Measurements from ENCODE around the gene SMC1B.
A peak's percentile ranks its signal among the peaks of the same experiment; 100 is the strongest.
"Not testable (repeated sequence)": the region's sequence is repeated elsewhere in the genome, so short reads cannot be mapped to it uniquely, and the experiment has no call there.

SMC1B gene

DNA sequence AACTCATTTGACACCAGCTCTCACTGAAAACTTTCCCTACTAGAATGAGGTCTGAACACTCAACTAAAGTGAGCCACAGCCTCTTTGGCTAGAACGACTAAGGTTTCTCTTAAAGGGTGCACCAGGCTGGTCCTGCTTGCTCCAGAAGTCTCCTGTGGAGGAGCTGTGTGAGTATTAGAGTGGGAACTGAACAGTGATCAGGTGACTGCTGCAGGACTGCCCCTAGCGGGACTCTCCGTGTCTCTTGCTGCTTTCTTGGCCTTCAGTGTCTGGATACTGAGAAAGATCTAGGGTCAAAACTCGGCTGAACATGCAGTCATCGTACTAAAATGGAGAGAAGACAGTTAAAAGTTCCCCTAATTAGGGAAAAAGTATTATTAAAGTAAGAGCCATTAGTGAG is 69.1 kb downstream of the SMC1B start:
- DNase-seq: peak; percentile 11

DNA sequence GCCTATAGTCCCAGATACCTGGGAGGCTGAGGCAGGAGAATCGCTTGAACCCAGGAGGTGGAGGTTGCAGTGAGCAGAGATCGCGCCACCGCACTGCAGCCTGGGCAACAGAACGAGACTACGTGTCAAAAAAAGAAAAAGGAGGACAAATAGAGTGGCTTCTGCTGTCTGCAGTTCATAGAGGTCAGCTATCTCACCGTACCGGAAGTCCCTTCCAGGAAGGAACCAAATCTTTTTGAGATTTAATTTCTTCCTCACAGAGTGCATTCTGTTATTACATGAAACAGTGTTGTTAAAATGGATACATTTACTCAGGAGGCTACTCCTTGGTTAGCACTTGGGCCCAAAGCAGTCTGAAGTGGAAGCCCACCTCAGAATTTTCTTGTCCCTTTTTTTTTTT is 70.3 kb downstream of the SMC1B start:
- DNase-seq: no peak

DNA sequence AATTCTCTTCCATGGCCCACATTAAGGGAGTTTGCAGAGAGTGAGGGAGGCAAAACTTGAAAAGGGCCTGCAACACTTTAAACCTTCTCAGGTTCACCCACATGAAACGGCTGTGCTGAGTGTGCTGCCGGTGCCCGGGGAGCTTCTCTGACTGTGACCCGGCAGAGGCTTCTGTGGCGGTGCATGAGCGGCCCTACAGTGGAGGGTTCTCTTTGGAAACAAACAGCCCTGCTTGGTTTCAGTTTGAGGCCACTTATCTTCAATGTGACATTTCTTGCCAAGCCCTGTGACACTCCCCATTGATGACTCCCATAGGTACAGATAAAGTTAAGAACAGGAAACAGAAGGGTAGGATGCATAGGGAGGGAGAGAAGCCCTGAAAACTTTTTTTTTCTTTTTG is 71.9 kb downstream of the SMC1B start:
- DNase-seq: no peak

DNA sequence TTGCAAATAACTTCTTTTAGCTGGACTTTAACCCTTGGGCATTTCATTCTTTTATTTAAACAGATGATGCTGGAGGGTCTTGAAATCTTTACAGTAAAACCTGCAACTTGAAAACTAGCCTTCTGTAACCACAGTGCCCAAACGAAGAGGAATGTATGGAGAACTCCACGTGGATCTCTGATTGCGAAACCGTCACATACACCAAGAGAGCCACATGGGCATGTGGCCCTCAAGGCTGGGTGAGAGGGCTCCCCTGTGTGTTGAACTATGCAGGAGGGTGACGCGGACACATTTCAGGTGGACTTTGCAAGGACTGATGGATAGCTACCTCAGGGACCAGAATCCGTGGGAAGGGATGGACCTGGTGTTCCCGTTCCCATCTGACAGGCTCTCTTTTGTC is 73.1 kb downstream of the SMC1B start:
- no peak for DNase-seq

DNA sequence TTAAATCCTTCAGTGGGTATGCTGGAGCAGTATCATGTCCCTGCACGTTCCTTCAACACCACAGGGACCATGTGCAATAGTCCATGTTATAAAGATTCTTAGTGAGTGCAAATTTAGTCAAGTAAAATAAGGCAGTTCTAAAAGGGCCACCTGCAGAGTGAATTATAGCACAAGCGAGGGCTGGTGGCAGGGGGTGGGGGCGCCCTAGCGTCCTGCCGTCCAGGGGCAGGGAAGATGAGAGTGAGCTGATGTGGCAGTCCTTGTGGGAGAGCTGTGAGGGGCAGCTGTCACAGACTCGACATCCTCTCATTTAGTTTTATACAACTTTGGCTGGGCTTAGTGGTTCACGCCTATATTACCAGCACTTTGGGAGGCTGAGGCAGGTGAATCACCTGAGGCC is 74.6 kb downstream of the SMC1B start:
- no peak for DNase-seq

DNA sequence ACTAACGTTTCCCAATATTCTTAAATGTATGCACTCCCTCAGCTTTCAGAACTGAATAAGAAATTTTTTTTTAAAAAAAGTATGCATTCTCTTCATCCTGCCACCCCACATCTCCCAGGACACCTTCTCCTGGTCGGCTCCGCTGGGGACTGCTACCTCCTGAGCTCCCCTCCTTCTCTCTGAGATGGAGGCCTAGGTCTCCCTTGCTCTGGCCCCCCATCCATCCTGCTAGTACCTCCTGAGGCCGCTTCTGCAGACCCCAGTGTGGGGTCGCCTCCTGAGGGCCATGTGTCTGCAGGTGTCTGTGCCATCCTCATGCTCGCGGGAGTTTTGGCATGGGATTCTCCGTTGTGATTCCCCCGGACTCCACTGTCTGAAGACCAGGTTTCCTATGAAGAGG is 75.9 kb downstream of the SMC1B start:
- no peak for DNase-seq

DNA sequence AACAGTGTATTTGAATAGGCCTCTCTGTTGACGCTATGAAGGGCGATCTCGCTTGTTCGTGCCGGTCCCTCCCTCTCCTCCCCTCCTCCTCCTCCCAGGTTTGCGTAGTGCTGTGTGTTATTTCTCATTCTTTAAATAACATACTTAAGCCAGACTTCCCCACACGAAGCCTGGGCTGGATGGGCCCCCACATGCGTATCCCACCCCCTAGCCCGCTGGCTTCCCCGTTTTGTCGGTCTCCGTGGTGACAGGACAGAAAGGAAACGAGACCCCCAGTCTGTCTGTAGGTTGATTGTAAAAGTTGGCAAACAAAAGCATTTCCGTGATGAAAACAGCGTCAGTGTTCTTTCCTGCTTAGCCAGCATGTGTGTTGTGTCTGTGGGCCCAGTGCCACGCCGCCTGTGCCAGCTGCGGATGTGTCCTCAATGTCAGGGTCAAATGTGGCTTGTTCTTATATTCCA is 76.4 kb downstream of the SMC1B start:
- peak; percentile 37 for DNase-seq

DNA sequence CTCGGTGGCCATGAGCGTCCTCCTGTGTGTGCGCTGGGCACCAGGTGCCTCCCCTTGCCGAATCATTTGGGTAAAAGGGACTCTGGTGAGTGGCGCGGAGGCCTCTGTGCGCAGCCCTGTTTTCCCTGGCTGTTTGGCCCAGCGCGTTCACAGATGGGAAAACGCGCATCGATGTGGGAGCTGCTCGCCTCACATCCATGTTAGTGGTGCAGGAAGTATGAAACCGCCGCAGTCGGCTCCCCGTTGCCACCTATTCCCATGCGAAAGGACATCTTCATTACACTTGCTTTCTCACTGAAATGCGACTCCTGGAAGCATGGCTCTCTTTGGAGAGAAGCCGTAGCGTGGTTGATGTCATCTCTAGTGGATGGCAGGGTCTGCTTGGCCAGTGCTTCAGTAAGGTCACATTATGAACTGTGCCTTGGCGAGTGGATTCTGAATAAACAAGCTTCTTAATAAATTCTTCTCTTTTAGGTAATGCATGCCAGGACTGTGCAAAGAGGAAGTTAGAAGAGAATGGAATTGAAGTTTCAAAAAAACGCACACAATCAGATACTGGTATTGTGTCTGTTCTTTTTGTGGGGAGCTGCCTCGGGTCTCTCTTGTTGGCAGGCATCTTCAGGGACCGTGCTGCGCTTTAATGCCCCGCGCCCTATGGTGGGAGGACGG is 77.4 kb downstream of the SMC1B start:
- DNase-seq: no peak

DNA sequence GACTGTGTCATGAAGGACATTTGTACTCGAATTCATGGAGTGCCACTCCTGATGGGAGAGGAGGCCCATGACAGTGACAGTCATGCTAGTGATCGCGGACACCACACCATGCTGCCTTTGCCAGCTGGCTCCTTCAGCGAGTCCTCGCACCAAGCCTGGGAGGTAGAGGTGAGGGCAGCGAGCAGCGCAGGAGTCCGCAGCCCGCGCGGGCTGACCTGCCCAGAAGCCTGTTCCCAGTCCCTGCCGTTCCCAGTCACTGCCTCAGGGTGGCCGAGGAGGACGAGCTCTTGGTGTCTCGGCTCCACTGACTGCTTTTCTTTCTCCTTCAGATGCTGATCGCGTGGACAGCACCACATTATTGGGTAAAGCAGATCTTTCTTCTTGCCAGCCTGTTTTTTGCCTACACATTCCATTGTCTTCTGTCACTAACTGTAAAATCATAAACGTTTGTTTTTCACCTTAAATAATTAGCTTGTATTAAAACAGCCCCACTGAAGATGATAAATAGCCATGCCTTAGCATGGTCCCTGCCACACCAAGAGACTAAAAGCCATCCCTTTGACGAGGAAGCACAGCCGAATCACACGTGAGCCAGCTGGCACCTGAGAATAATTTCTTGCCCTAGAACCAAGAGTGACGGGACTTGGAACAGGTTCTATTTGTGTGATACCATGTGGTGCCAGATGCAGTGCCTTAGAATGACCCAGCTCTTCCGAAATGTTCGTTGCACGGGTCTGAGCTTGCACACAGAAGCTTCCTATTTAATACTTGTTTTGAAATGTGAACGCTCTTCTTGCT is 78.2 kb downstream of the SMC1B start:
- DNase-seq: no peak

DNA sequence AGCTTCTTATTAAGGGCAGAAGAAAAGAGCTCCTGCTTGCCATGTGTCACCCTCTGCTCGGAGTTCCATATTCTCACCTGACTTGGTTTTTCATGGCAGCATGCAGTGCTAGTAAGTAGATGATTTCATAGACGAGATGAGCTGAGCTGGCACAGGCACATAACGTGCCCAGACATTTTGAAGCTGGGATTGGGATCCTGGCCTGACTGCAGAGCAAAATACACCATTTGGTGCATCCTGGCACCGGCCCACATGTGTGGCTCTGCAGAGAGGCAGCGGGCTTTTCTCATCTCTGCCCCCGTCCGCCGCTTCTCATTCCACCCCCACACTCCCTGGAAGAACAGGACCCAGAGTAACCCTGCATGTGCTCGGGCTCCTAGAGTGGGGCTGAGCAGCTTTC is 78.9 kb downstream of the SMC1B start:
- no peak for DNase-seq

DNA sequence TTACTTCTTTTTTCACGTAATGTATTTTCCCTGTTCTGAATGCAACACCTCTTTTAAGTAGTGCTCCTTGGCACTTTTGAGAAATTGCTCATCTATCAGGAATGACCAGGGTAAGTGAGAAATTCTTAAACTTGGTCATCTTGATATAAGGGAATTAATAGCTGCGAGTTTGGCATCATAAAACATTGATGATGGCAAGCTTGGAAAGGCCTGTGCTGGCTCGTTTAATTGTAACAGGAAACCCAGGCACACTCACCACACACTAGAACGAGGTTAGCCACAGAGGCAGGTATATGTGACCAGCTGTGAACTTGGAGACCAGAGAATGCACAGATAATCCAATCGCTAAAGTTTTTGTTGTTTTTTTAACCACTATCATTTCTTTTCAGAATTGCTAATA is 79.3 kb downstream of the SMC1B start:
- DNase-seq: no peak

DNA sequence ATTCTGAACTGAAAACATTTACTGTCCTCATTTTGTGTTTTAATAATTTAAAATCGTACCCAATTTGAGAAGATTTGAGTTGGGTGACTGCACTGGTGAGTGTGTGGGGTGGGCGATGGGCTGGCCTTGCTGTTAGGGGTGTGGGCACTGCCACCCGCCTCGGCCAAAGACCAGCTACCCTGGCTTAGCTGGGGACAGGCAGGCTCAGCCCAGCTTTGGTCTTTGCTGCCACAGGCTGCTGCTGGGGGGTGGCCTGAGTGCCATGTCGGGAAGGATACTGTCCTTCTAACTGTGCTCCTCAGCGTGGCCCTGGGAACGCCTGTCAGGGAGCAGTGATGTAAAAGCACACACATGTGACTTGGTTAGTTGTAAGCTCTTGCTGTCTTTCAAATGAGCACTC is 81.4 kb downstream of the SMC1B start:
- DNase-seq: no peak

DNA sequence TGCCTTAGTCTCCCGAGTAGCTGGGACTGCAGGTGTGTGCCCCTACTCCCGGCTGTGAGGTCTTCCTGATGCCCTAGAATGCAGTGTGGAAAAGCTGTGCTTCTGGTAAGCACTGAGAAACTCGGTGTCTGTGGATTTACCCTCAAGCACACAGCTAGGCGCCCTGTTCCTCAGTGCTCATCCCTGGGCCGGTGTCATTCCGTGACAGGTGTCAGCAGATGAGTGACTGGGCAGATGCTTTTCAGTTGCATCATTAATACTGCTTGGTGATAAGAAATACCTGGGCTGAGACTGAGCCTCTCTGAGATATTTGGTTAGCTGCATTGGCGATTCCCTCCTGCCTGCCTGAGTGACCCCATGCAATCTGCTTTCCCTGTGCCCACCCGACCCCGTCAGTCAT is 81.9 kb downstream of the SMC1B start:
- DNase-seq: no peak

DNA sequence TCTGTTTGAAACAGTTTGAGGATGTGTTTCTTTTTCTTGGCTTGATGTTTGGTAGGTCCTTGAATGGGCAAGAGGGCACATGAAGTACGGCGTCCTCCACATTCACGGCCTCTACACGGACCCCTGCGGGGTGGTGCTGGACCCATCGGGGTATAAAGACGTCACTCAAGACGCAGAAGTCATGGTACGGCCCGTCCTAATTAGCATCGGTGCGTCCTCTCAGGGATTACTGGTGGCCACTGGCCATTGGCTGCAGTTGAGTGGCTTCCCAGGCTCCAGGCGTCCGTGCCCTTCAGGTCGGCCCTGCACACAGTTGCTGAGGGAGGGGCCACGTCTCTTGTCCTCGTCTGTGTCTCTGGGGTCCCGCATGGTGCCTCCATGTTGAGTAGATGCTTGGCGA is 82.9 kb downstream of the SMC1B start:
- DNase-seq: no peak

DNA sequence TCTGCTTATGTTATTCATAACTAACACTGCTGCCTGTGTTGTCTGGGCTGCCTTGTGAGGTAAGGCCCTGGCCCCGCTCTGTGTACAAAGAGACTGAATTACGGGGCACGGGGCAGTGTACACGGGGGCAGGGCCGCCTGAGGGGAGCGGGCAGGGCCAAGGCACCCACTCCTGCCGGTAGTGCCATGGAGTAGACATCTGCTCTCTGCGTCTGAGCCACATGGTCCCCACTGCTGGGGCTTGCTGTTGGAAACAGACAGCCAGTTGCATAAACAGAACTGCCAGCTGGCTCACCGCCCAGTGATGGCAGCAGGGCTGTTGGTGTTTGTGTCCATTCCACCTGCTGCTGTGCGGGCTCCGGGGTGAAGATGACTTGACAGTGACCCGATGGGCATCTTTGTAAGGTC is 83.9 kb downstream of the SMC1B start:
- DNase-seq: peak; percentile 68

DNA sequence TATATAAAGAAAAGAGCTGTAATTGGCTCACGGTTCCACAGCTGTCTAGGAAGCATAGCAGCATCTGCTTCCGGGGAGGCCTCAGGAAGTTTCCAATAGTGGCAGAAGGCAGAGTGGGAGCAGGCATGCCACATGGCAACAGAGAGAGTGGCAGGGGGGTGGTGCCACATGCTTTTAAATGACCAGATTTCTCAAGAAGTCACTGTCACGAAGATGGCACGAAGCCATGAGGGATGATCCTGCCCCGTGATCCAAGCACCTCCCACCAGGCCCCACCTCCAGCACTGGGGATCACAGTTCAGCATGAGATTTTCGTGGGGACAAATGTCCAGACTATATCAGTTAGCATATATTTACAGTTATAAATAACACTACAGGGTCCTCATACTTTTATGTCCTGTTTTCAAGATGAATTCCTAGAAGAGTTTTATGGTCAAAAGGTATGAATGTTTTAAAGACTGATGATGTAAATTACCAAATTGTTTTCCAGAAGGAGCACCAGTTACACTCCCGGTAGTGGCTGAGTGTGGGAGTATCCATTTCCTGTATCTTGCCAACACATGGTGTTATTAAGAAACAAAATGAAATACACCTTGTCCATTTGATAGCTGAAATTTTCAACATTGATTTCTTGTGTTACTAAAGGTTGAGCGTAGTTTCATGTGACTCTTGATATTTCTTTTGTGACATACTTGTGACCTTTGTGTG is 84.4 kb downstream of the SMC1B start:
- DNase-seq: no peak

DNA sequence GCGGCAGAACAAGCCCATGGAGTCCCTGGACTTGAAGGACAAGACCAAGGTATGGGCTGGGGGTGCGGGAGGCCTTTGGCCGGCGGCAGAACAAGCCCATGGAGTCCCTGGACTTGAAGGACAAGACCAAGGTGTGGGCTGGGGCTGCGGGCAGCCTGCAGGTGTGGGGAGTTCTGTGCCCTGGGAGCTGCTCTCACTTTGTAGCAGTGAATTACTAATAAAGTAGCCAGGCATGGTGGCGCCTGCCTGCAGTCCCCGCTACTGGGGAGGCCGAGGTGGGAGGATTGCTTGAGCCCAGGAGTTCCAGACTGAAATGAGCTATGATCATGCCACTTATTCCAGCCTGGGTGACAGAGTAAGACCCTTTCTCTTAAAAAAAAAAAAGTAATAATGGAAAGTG is 85.1 kb downstream of the SMC1B start:
- not testable (repeated sequence) for DNase-seq

DNA sequence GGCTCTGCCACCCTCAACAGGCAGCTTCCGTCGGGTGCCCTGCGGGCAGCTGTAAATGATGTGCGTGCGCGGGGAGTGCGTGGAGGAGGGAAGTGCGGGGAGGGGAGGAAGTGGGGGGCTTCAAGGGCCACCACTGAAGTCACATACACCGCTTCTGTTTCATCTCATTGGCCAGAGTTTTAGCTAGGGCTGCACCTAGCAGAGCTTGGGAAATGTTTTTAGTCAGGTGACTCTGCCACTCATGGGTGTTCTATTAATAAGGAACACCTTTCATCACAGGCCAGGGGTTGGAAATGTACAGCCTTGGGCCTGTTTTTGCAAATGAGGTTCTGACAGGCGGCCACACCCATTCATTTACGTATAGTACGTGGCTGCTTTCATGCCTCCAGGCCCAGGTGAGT is 89.1 kb downstream of the SMC1B start:
- no peak for DNase-seq

DNA sequence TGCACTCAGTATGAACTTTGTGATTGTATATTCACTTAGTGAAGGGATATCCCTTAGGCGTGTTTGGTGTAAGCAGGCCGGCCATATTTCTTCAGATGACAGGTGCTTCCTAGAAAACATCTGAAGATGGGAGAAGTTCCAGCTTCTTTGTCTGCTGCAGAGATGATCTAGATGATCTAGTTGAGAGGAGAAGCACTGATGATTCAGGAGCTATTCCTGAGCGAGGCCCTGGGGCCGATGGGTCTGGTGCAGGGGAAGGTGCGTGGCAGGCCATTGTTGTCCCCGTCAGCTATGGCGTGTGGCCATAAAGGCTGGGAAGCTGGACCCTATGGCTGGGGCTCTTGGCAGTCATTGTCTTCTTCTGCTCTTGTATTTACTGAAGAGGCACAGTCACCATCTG is 89.7 kb downstream of the SMC1B start:
- DNase-seq: no peak

DNA sequence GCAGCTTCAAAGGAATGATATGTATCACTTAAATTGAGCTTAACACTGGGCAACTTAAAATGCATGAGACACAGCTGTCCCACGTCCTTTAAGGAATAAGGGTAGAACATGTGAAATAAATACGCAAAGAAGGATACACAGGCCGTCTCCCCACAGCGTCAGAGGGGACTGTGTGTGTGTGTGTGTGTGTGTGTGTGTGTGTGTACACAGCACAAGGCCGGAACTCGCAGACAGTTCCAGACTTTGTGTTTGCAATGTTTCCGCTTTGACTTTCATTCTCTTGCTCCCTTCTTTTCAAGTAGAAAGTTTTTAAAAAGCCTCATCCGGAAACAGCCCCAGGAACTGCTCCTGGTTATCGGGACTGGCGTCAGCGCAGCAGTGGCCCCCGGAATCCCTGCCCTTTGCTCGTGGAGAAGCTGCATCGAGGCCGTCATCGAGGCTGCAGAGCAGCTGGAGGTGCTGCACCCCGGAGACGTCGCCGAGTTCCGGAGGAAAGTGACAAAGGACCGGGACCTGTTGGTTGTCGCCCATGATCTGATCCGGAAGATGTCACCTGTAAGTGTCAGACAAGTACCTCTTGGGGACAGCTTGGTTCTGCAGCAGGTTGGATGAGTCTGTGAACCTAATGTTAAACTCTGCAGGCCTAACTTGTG is 90.4 kb downstream of the SMC1B start:
- no peak for DNase-seq

DNA sequence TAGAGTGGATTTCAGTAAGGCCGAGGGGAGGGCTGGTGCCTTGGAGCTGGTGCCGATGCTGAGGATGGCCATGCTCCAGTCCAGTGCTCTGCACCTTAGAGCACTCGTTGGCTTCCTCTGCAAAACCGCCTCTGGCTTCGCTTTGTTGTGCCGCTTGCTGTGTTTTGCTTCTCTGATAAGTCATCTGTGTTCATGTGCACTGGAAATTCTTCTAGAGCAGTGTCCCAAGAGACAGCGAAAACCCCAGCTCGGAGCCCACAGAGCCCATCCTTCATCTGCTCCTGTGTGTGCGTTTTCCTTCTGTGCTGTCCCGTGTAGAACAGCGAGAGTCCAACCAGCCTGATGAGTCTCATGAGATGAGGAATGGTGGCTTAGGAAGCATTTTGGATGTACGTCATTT is 91.6 kb downstream of the SMC1B start:
- DNase-seq: no peak

DNA sequence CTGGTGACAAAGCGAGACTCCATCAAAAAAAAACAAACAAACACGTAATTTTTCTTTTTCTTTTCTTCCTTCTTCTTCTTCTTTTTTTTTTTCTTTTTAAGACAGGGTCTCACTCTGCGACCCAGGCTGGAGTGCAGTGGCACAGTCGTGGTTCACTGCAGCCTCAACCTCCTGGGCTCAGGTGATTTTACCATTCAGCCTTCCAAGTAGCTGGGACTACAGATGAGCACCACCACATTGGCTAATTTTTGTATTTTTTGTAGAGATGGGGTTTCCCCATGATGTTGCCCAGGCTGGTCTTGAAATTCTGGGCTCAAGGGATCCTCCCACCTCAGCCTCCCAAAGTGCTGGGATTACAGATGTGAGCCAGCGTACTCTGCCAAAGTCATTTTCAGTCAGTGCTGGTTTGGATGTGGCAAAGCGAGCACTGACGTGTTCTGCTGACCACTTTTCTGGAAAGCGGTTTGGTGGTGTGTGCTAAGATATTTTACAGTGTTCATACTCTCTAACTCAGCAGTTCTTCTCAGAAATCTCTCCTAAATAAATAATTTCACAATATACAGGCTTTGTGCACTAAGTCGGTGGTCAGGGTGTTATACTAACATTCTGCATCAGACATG is 92.9 kb downstream of the SMC1B start:
- DNase-seq: no peak

DNA sequence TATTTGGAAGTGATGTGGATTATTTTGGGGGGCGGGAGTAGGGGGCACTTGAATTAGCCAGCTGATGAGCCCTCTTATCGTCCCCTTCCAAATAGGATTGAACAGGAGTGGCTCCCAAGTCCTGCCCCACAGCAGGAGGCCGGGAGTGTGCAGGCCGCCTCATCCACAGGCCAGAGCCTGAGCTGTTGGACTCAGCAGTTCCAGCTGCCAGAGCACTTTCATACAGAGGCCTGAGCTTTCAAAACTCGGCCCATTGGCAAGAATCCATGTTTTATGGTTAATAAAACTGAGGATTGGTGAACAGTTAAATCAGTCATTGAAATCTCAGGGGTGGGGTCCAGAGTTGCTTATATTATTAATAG is 94.1 kb downstream of the SMC1B start:
- no peak for DNase-seq
